ENCODE measurements around the gene ABCC3.
"Not testable (repeated sequence)": the region's sequence is repeated elsewhere in the genome, so short reads cannot be mapped to it uniquely, and the experiment has no call there.

ABCC3 gene

GRCh38 chr17:50707289-50708049 lies 72.8 kb downstream of the ABCC3 start, which contains the start of gene ANKRD40:
Gene ANKRD40, minus strand, starts transcription at chr17:50707914. Its CDS starts 260 bp downstream, at chr17:50707654.
- peak; percentile 95 for DNase-seq (ENCODE audit: low spot score)

GRCh38 chr17:50708050-50709000 lies 73.6 kb downstream of the ABCC3 start:
- DNase-seq (ENCODE audit: low spot score): no peak

- DNase-seq (ENCODE audit: low spot score): not testable (repeated sequence)
Measured at GRCh38 chr17:50709053-50709452, 74.4 kb downstream of the ABCC3 start.

DNA sequence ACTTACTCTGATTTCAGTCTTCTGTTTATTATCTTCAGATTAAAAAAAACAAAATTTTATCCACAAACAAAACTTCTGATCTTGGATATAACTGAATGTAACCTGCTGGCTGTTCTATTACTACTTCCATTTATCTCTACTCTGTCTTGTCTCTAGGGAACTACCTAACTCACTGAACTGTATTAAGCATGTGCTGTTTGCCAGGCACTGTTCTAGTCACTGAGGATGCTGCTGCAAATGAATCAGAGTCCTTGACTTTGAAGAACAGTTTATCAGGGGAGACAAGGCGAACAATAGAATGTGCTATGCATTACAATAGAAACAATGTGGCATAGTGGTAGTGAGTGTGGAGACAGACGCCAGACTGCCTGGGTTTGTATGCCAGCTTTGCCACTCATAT lies 75.3 kb downstream of the ABCC3 start:
- no peak for DNase-seq (ENCODE audit: low spot score)

GRCh38 chr17:50710650-50711049 lies 76.0 kb downstream of the ABCC3 start:
- DNase-seq (ENCODE audit: low spot score): no peak

GRCh38 chr17:50712641-50713040 lies 78.0 kb downstream of the ABCC3 start:
- no peak for DNase-seq (ENCODE audit: low spot score)

- no peak for DNase-seq (ENCODE audit: low spot score)
Measured at GRCh38 chr17:50715471-50715870, 80.8 kb downstream of the ABCC3 start.

DNA sequence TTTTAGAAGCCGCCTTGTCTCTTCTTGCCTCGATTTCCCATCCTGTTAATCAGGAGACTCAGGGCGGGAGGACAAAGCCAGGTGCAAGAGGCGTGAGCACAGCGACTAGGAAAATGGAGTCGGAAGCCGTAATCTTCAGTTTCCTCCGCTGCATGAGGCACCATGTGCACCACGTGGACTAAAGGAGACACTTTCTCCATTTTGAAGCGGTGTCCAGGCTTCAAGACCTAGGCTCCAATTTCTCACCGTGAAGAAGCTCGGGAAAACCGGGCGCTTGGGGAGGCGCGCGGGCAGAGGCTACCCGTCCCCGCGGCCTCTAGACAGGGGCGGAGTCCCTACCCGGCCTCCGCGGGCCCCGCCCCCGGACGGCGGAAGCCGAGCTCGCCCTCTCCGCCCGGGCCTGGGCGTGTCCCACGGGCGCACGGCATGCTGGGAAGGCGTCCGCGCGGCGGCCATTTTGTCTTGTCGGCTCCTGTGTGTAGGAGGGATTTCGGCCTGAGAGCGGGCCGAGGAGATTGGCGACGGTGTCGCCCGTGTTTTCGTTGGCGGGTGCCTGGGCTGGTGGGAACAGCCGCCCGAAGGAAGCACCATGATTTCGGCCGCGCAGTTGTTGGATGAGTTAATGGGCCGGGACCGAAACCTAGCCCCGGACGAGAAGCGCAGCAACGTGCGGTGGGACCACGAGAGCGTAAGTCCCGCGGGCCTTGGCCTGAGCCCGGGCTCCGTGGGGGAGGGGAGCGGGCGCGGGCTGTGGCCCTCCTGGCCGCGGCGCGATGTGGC lies 84.7 kb downstream of the ABCC3 start, which contains the start of gene LUC7L3:
TSS of gene LUC7L3 (plus strand) at position 460 of the 780 bp plus-strand sequence. CDS start at position 590, 130 bp downstream.
- peak; percentile 96 for DNase-seq (ENCODE audit: low spot score)

DNA sequence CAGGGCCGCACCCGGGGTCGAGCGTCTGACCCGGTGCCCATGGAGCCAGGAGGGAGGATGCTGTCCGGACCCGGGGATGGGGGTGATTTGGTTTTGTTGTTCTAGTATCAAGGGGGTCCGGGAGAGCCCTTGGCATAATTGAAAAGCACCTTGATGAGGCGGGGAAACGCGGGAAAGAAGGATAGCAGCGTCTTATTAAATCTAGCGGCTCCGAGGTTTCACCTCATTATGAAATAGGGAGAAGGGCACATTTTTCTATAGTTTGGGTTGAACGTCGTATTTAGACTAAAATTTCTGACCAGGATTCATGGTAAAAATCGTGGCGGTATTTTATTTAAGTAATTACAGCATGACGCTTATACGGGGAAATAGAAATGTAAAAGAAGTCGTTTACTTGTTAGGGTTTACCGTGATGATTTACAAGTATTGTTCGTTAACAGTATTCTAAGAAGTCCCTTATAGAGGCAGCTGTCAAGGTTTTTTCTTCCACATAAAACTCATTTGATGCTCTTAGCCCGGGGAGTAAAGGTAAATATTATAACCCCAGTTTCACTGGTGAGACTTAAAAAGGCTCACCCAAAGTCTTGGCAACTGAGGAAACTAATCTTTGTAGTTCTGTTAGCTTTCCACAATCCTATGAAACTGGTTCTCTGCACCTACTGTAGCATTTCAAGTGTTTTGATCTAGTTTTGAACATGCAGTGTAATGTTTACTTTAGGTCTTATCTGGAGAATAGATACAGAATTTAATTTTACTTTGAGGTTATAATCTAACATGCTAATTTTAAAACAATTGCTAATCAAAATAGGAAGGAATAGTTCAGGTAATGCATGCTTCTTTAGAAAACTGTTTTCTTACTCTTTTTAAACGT lies 85.5 kb downstream of the ABCC3 start:
- no peak for DNase-seq (ENCODE audit: low spot score)

DNA sequence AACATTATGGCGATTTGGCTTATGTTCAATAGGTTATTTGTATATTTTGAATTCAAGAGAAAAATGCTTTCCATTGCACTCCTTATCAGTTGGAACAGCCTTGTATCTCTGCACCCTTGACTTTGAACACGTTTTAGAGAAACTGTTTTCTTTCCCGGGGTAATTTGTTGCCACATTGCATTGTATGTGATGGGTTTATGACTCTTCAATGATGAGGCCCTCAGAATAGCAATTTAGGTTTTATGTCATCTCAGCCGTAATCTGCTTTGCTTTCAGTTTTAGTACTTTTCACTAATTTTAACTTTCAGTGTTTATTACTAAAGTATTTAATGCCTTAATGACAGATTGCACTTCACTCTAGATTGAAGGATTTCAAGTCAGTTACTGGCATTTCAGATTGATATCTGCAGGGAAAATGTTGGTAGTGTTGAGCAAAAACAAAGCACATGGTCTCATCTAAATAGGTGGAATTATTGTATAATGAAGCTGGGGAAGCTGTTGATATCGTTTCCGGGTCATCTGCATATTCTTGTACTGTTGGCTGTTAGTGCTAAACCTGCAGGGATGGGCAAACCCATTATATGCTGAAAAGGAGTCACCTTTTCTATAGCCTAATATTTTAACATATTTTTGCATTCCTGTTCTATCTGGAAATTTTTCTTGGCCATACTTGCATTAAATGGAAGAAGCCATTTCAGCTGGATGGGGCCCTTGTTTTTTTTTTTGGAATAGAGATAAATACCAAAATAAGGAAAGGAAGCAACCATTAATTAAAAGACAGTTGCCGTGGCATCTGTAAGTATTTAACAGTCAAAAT lies 86.7 kb downstream of the ABCC3 start:
- no peak for DNase-seq (ENCODE audit: low spot score)

DNA sequence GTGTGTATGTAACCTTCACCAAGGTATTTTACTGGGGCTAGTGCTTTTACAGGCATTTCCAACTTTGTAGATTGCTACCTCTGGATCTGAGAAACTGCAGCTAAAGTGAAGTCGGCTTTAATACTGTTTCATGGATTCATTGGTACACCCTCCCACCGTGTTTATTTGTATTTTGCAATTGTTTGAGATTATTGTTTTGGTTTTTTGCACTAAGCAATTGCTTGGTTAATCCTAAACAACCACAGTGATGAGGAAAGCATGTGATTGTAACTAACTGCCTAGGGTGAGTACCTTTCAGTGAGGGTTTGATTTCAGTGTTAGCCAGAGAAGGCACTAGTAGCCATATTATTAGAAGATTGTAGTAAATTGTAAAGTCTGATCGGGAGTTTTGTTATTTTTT lies 88.1 kb downstream of the ABCC3 start:
- no peak for DNase-seq (ENCODE audit: low spot score)

- not testable (repeated sequence) for DNase-seq (ENCODE audit: low spot score)
Measured at GRCh38 chr17:50724622-50725021, 89.9 kb downstream of the ABCC3 start.

GRCh38 chr17:50725769-50726655 lies 91.3 kb downstream of the ABCC3 start:
- DNase-seq (ENCODE audit: low spot score): no peak

DNA sequence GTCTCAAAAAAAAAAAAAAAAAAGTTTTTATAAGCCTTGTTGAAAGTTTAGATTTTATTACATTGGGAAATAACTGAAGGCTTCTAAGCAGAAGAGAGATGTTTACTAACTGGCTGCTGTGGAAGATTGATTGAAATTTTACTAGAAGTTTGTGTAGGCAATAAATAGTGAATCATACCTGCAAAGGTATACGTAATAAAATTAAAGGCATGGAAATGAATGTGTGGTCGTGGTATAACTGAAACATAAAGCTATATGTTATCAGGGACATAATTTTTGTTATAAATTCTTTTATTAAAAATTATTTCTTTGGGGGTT lies 93.4 kb downstream of the ABCC3 start:
- DNase-seq (ENCODE audit: low spot score): no peak

- no peak for DNase-seq (ENCODE audit: low spot score)
Measured at GRCh38 chr17:50728881-50729765, 94.4 kb downstream of the ABCC3 start.

DNA sequence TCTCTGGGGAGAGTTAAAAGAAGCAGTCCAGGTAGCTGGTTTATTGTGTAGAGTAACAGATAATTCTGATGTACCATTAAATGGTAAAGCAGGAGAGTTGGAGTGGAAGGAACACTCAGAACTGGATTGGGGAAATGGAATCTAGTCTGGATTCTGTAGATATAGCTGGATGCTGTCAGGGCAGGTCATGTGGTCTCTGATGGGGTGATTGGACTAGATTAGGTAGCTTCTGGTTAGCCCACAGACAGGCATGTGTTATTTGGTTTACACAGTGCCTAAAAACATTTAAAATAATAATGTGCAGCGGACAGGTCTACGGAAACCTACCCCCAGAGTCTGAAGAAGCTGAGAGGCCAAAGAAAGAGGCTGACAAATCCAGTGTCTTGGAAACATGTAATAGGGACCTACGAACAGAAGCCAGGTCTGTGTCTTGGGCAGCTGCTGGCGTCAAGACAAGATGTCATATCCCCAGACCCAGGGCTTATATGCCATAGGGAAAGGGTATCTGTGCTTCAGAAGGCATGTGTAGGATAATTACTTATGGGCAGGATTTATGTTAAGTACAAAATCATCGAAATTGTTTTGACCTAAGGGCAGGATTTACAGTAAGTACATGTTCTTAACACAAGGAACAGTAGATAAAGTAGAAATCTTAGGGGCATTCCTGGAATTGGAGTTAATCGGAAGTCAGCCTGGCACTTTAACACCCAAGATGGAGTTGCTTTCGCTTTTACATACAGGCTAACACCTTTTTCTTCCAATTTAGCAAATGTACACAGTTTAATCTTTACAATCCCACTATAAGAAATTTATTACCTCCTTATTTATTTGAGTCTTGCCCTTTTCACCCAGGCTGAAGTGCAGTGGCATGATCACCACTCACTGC lies 97.1 kb downstream of the ABCC3 start:
- DNase-seq (ENCODE audit: low spot score): no peak

GRCh38 chr17:50735287-50735686 lies 100.6 kb downstream of the ABCC3 start:
- DNase-seq (ENCODE audit: low spot score): no peak

Measured in left forelimb (tissue), 1 donor.